ENCODE data around the gene CT47B1. TPM values are rescaled to one million over a fixed set of nuclear protein-coding genes. Genes with fewer than 3 reads are reported as not detected.
"Not testable (repeated sequence)": the region's sequence is repeated elsewhere in the genome, so short reads cannot be mapped to it uniquely, and the experiment has no call there.

CT47B1 gene
- total RNA-seq, result not detected
- long read RNA-seq, result 0 reads

GRCh38 chrX:120875766-120876165 is at the start of gene CT47B1:
CT47B1 (minus strand) TSS chrX:120875866; CDS start chrX:120875670, 196 bp downstream.
- DNase-seq (ENCODE audit: missing footprints); ATAC-seq; intact Hi-C loops (cut with DNase I): not testable (repeated sequence)

DNA sequence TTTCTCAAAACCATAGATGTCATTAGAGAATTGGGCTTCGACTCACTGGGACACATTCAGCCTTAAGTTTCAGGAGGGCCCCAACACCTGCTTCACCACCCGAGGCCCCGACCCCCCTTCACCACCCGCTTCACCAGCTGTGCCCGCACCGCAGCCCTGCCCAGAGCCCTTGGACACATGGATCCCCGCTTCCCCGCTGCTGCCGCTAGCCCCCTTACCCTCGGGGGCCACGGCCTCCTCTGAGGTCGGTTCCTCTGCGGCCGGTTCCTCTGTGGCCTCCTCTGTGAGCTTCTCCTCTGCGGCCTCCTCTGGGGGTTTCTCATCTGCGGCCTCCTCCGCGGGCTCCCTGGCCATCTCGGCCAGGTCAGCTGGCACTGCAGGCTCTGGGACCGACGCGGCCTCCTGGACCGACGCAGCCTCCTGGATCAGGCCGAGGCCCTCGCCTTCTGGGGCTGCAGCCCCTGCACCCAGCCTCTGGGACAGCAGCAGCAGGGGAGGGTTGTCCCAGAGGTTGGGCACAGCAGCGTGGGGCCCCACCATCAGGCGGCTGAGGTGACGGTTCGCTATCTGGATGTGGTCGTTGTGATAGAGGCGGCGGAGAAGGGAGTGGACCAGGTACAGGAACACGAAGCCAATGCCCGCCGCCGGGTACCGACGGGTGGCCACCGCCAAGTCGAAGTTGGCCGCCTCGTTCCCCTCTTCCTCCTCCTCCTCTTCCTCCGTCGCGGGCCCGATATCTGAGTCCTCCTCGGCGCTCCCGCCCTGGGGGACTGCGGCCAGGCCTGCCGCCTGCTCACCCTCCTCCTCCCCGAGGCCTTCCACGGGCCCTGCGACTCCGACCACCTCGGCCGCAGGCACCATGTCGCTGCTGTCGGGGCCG is 748 bp downstream of the CT47B1 start:
- DNase-seq (ENCODE audit: missing footprints), result no peak
- intact Hi-C loops (cut with DNase I), result no loop called here

DNA sequence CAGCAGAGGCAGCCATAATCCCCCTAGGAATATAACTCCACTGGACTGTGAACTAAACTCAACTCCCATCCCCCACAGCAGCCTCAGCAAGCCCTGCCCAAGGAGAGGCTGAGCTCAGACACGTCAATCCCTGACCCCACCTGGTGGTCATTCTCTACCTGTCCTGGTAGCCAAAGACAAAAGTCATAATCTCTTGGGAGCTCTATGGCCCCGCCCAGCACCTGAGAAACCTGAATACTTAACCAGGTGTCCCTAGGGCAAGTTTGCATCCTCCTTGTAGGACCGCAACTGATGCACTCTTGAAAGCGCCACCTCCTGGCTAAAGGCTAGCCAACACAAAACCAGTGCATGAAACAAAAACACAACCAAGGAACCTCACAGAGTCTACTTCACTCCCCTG is 18.4 kb downstream of the CT47B1 start:
- ATAC-seq, result no peak
- intact Hi-C loops (cut with DNase I), result no loop called here
- DNase-seq (ENCODE audit: missing footprints), result no peak

More for the DNA sequence above, 748 bp downstream of the CT47B1 start:
- no peak for ATAC-seq

- DNase-seq (ENCODE audit: missing footprints), result no peak
- ATAC-seq, result no peak
- intact Hi-C loops (cut with DNase I), result no loop called here
These were observed 34.8 kb downstream of the CT47B1 start for GRCh38 chrX:120840827-120841226.

DNA sequence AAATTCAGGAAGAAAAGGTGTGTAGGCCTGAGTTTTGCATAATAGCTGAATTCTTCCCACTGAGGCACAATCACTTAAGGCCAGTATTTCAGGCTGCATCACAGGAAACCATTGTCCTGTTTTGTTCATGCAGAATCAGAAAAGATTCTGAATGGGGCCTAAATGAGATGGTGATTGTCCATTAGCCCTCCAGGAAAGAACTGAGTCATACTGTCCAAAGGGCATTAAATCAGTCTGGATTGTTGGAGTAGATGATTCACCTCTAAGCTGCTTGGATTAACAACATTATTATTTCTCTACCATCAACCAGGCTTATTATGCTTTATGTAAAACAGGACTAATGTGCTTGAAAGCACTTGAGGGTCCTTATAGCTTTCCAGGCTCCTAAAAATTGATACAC is 36.2 kb downstream of the CT47B1 start:
- ATAC-seq (no peak), DNase-seq (ENCODE audit: missing footprints) (no peak)
- intact Hi-C loops (cut with DNase I), result no loop called here

DNA sequence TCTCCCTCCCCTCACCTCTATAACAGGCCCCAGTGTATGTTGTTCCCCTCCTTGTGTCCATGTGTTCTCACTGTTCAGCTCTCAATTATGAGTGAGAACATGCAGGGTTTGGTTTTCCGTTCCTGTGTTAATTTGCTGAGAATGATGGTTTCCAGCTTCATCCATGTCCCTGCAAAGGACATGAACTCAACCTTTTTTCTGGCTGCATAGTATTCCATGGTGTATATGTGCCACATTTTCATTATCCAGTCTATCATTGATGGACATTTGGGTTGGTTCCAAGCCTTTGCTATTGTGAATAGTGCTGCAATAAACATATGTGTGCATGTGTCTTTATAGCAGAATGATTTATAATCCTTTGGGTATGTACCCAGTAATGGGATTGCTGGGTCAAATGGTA is 48.5 kb downstream of the CT47B1 start:
- intact Hi-C loops (cut with DNase I); DNase-seq (ENCODE audit: missing footprints); ATAC-seq: not testable (repeated sequence)

GRCh38 chrX:120825146-120825545 is 50.5 kb downstream of the CT47B1 start:
- intact Hi-C loops (cut with DNase I), result no loop called here
- DNase-seq (ENCODE audit: missing footprints) (no peak), ATAC-seq (no peak)

DNA sequence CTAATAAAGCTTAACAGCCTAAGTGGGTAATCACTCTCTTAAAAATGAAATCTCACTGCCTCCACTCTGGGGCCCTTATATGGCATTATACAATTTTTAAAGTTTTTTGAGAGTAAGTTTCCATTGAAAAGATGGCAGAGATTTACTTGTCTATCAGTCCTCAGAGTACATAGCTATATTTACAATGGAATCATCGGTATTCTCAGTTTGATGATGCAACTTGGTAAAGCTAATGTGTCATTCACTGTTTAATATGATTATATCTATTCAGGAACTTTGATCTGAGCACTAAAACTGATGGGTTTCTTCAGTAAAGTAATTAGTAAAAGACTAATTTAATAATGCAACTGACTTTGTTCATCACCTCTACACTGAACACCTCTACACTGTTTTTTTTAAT is 51.6 kb downstream of the CT47B1 start:
- intact Hi-C loops (cut with DNase I), result no loop called here
- no peak for ATAC-seq

DNA sequence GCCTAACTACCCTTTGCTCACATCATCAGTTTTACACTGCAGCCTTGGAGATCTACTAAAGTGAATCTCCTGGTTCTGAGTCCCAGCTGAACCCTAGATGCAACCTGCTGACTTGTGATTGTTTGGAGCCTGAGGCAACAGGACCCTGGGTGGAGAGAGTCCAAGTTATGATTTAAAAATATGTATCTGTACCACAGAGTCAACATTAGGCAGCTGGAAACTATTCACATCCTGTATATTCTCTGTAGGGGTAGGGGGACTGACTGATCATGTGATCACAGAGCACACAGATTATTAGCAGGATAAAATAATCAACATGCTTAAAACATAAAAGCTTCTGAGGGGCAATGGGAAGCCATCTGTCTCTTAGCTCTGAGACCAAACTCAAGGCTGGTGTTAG is 52.1 kb downstream of the CT47B1 start:
- intact Hi-C loops (cut with DNase I), result no loop called here
- ATAC-seq (no peak), DNase-seq (ENCODE audit: missing footprints) (no peak)

More for the DNA sequence above, 51.6 kb downstream of the CT47B1 start:
- DNase-seq (ENCODE audit: missing footprints), result no peak

Other genes with a start within 250 kb of the CT47B1 start
- 16.8 TPM for gene C1GALT1C1, start 245.8 kb downstream of the CT47B1 start, total RNA-seq
- gene CT47A11, start 61.3 kb upstream of the CT47B1 start, total RNA-seq, result not detected
- not detected for gene CT47A10, start 66.2 kb upstream of the CT47B1 start, total RNA-seq
- gene CT47A9, start 71.0 kb upstream of the CT47B1 start, total RNA-seq, result not detected
- gene CT47A8, start 75.9 kb upstream of the CT47B1 start, total RNA-seq, result not detected
- not detected for gene CT47A7, start 80.7 kb upstream of the CT47B1 start, total RNA-seq
- not detected for gene CT47A6, start 85.6 kb upstream of the CT47B1 start, total RNA-seq
- not detected for gene CT47A5, start 90.5 kb upstream of the CT47B1 start, total RNA-seq
- gene CT47A4, start 95.3 kb upstream of the CT47B1 start, total RNA-seq, result not detected
- not detected for gene CT47A3, start 100.2 kb upstream of the CT47B1 start, total RNA-seq
- not detected for gene CT47A2, start 105.1 kb upstream of the CT47B1 start, total RNA-seq
- gene CT47A1, start 109.9 kb upstream of the CT47B1 start, total RNA-seq, result not detected
- gene GLUD2, start 171.7 kb upstream of the CT47B1 start, total RNA-seq, result 1.5 TPM

Measured in Right ventricle myocardium inferior (tissue), 1 donor.